CD14-positive monocyte (primary cell): ENCODE data around the gene BCL10. TPM values are rescaled to one million over a fixed set of nuclear protein-coding genes. Genes with fewer than 3 reads are reported as not detected.

Experiments used
- DNase-seq, 3 donors: peaks; one replicate each; pipeline ENCODE4 v3.0.0-alpha.2; 2011 to 2022
- H2AFZ ChIP-seq: 2 replicates; pipeline ENCODE4 v1.6.0; 2012; ENCODE audit warnings: mild to moderate bottlenecking, low read depth, low read length, inconsistent platforms; ENCODE audit not compliant: insufficient read depth, poor library complexity, severe bottlenecking
- H3K27ac ChIP-seq, 2 donors: 1 replicate in 1 of 2; 2 replicates in 1 of 2; pipeline ENCODE4 v1.5.1; 2012 to 2013; ENCODE audit warnings: low read length in 2 of 2, control low read depth in 1 of 2, inconsistent platforms in 1 of 2, low read depth in 1 of 2, mild to moderate bottlenecking in 1 of 2
- H3K27me3 ChIP-seq, 2 donors: one replicate each; pipeline versions ENCODE4 v1.6.0 to v1.6.1; 2011 to 2013; ENCODE audit warnings: low read length in 2 of 2; ENCODE audit not compliant: control insufficient read depth in 2 of 2, insufficient read depth in 2 of 2
- H3K36me3 ChIP-seq, 2 donors: replicated peaks in 1 of 2; 1 replicate in 1 of 2; 2 replicates in 1 of 2; pipeline versions ENCODE4 v1.5.1 to v1.6.1; 2012 to 2013; ENCODE audit warnings: low read length in 2 of 2, control low read depth in 1 of 2, inconsistent platforms in 1 of 2, mild to moderate bottlenecking in 1 of 2; ENCODE audit not compliant: insufficient read depth in 2 of 2, control insufficient read depth in 1 of 2
- H3K4me1 ChIP-seq, 2 donors: 1 replicate in 1 of 2; 2 replicates in 1 of 2; pipeline versions ENCODE4 v1.5.1 to v1.6.1; 2012 to 2013; ENCODE audit warnings: low read length in 2 of 2, control low read depth in 1 of 2, inconsistent platforms in 1 of 2, mild to moderate bottlenecking in 1 of 2, moderate library complexity in 1 of 2; ENCODE audit not compliant: insufficient read depth in 2 of 2, control insufficient read depth in 1 of 2
- H3K4me2 ChIP-seq: replicated peaks from 2 replicates; pipeline ENCODE3; 2012; ENCODE audit warnings: low read length, moderate library complexity, mild to moderate bottlenecking; ENCODE audit not compliant: poor library complexity, severe bottlenecking; ENCODE audit errors: extremely low read depth
- H3K4me3 ChIP-seq, 3 experiments: fragments of 200-600 bp in 1 of 3; sonication (generic) in 1 of 3; replicated peaks in 1 of 3; 1 replicate in 2 of 3; 2 replicates in 1 of 3; pipeline ENCODE4 v1.5.1; 2011 to 2013; ENCODE audit warnings: low read length in 3 of 3, mild to moderate bottlenecking in 3 of 3, control low read depth in 2 of 3, low read depth in 2 of 3, inconsistent platforms in 1 of 3, moderate library complexity in 1 of 3
- H3K79me2 ChIP-seq: 2 replicates; pipeline ENCODE4 v1.6.0; 2012; ENCODE audit warnings: mild to moderate bottlenecking, control low read depth, inconsistent platforms, low read length, moderate library complexity; ENCODE audit not compliant: insufficient read depth
- H3K9ac ChIP-seq: 2 replicates; pipeline ENCODE4 v1.6.0; 2017; ENCODE audit warnings: low read length, mild to moderate bottlenecking; ENCODE audit not compliant: insufficient read depth, poor library complexity, severe bottlenecking
- H3K9me3 ChIP-seq, 2 donors: replicated peaks in 1 of 2; 1 replicate in 1 of 2; 2 replicates in 1 of 2; pipeline versions ENCODE4 v1.5.1 to v1.6.1; 2012 to 2013; ENCODE audit warnings: low read length in 2 of 2, control low read depth in 1 of 2; ENCODE audit not compliant: control insufficient read depth in 1 of 2, insufficient read depth in 1 of 2
- H4K20me1 ChIP-seq: 2 replicates; pipeline ENCODE4 v1.6.0; 2012; ENCODE audit warnings: mild to moderate bottlenecking, low read length, control low read depth, moderate library complexity; ENCODE audit not compliant: insufficient read depth
- H3K27ac Mint-ChIP-seq, 7 donors: one replicate each; pipeline ENCODE4 v1.8.0; 2020; ENCODE audit warnings: mild to moderate bottlenecking in 7 of 7, mixed read lengths in 7 of 7, moderate library complexity in 6 of 7, inconsistent platforms in 2 of 7
- H3K27me3 Mint-ChIP-seq, 3 donors: one replicate each; pipeline ENCODE4 v1.8.0; 2021 to 2022; ENCODE audit warnings: low read depth in 3 of 3, mild to moderate bottlenecking in 3 of 3, mixed read lengths in 3 of 3, moderate library complexity in 3 of 3, inconsistent platforms in 1 of 3
- H3K36me3 Mint-ChIP-seq, 2 donors: one replicate each; pipeline ENCODE4 v1.8.0; 2020; ENCODE audit warnings: mixed read lengths in 2 of 2, inconsistent platforms in 1 of 2, mild to moderate bottlenecking in 1 of 2
- H3K4me1 Mint-ChIP-seq: one replicate; pipeline ENCODE4 v1.8.0; 2020; ENCODE audit warnings: mild to moderate bottlenecking, mixed read lengths
- H3K4me3 Mint-ChIP-seq, 2 donors: one replicate each; pipeline ENCODE4 v1.8.0; 2020; ENCODE audit warnings: mild to moderate bottlenecking in 2 of 2, mixed read lengths in 2 of 2, moderate library complexity in 1 of 2
- H3K9me3 Mint-ChIP-seq, 7 donors: one replicate each; pipeline ENCODE4 v1.8.0; 2020 to 2022; ENCODE audit warnings: mixed read lengths in 7 of 7, mild to moderate bottlenecking in 6 of 7, moderate library complexity in 6 of 7, inconsistent platforms in 2 of 7
- WGBS: methylation state at CpG from one replicate; pipeline ENCODE4 v1.1.5; 2013; ENCODE audit warnings: missing lambda C conversion rate; ENCODE audit not compliant: insufficient coverage; 5-methylcytosine and 5-hydroxymethylcytosine counted together
- intact Hi-C, 2 donors: fragments of 100-400 bp; cut with micrococcal nuclease; formaldehyde crosslinking; loops; one replicate each; pipeline versions ENCODE4 v1.15.0 to v1.15.1; 2023
- polyA plus RNA-seq, 3 donors: library from polyadenylated mRNA; depleted of rRNA in 1 of 3; unstranded in 2 of 3; stranded (reverse) in 1 of 3; fragments of 300-500 nt in 2 of 3; fragments of >200 nt in 1 of 3; fragmentation: Illumina TruSeq in 2 of 3; gene quantifications; 1 replicate in 2 of 3; 2 replicates in 1 of 3; pipeline ENCODE4 v1.2.3, GENCODE V29; 2012 to 2021
- TF ChIP-seq, protein P1 (sequence below): fragments of 200-600 bp; IDR thresholded peaks from one replicate; pipeline ENCODE4 v1.8.0; 2022; ENCODE audit warnings: antibody characterized with exemption, mild to moderate bottlenecking

Gene BCL10
- polyA plus RNA-seq, 3 donors = 22.7 to 27.9 (median 26.9) TPM

DNA sequence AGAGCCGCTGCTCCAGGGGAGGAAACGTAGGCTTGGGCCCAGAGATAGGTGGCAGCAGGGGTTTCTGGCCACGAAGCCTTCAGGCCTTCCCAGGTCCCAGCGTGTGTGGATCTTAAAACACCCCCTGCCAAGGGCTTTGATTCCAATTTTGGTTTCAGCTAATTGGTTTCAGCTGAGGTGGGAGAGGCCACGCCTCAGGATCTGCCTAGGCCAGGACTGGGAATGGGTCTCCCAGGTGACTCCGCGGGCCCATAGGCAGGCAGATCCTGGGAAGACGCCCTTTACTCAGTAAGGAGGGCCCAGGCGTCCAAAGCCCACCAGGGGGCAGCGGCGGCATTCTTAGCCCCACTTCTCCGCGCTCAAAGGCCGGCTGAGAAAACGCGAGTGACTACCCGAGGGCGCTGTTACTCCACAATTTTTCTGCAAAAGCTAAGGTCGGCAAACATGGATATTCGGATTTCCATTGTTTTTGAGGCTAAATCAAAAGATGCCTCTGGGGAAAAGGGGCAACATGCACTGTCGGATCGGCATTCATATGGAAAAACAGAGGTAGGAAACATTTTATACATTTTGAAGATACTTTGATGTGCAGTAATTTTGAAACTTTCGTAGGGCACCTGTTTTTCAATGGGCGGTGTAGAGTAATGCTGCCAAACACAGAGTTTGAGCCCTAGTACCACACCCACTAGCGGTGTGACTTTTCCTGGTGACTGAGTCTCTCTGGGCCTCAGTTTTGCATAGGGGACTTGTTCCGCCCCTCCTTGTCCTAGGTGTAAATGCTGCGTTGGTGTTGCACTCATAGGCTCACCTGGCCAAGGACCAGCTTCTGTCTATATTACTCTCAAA is 31.8 kb upstream of the BCL10 start:
- intact Hi-C loops = no loop called here
- Mint-ChIP-seq H3K4me3 (peak overlapping the region in 1 of 2 donors; percentile 55), H3K36me3 (no peaks in the 10 kb centered on the region), H3K27ac (no peak overlapping the region), H3K4me1 (peaks cover 3% of the 10 kb centered on the region), H3K9me3 (no peaks in the 10 kb centered on the region), H3K27me3 (peaks cover 17 to 37% (median 23%) of the 10 kb centered on the region in 3 donors)
- Histone ChIP-seq H3K36me3 (no peaks in the 10 kb centered on the region), H3K27me3 (peaks cover 9 to 24% of the 10 kb centered on the region in 2 donors), H3K9ac (no peak overlapping the region), H2AFZ (peak overlapping the region; percentile 61), H3K4me3 (no peak overlapping the region), H3K4me2 (no peak overlapping the region), H4K20me1 (no peaks in the 10 kb centered on the region), H3K27ac (no peak overlapping the region), H3K4me1 (no peaks in the 10 kb centered on the region), H3K9me3 (no peaks in the 10 kb centered on the region), H3K79me2 (no peaks in the 10 kb centered on the region)
- 26% methylated on average over 25 of the region's 27 CpGs for WGBS
- DNase-seq = peak in 2 of 3 donors; percentile 21 to 29
- TF ChIP-seq, protein P1, sequence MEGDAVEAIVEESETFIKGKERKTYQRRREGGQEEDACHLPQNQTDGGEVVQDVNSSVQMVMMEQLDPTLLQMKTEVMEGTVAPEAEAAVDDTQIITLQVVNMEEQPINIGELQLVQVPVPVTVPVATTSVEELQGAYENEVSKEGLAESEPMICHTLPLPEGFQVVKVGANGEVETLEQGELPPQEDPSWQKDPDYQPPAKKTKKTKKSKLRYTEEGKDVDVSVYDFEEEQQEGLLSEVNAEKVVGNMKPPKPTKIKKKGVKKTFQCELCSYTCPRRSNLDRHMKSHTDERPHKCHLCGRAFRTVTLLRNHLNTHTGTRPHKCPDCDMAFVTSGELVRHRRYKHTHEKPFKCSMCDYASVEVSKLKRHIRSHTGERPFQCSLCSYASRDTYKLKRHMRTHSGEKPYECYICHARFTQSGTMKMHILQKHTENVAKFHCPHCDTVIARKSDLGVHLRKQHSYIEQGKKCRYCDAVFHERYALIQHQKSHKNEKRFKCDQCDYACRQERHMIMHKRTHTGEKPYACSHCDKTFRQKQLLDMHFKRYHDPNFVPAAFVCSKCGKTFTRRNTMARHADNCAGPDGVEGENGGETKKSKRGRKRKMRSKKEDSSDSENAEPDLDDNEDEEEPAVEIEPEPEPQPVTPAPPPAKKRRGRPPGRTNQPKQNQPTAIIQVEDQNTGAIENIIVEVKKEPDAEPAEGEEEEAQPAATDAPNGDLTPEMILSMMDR = peak; percentile 56

DNA sequence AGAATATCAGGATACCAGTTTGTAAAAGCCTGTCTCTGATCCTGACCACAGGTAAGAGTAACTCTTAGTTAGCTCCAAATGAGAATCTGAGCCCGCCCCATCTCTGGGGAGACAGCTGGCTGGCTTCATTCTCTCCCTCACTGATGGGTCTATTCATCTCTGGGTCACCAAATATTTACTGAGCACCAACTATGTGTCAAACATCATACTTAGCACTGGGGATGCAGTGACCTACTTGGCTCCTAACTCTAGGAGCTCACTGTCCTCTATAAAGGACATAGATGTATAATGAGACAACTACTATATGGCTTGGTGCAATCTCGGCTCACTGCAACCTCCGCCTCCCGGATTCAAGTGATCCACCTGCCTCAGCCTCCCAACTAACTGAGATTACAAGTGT is 29.8 kb upstream of the BCL10 start:
- Histone ChIP-seq H3K4me3 (no peak overlapping the region), H4K20me1 (no peaks in the 10 kb centered on the region), H2AFZ (no peak overlapping the region), H3K4me2 (no peak overlapping the region), H3K9me3 (no peaks in the 10 kb centered on the region), H3K27me3 (peaks cover 9 to 24% of the 10 kb centered on the region in 2 donors), H3K79me2 (no peaks in the 10 kb centered on the region), H3K36me3 (no peaks in the 10 kb centered on the region), H3K4me1 (no peaks in the 10 kb centered on the region), H3K27ac (no peak overlapping the region), H3K9ac (no peak overlapping the region)
- no peak for DNase-seq
- Mint-ChIP-seq H3K27ac (no peak overlapping the region), H3K27me3 (peaks cover 16 to 32% (median 23%) of the 10 kb centered on the region in 3 donors), H3K4me3 (no peak overlapping the region), H3K36me3 (no peaks in the 10 kb centered on the region), H3K9me3 (no peaks in the 10 kb centered on the region), H3K4me1 (peaks cover 3% of the 10 kb centered on the region)
- intact Hi-C loops = no loop called here
- WGBS = 100% methylated on average over 3 of the region's 4 CpGs
- TF ChIP-seq, protein P1 = no peak
